HCT116 (cell line): ENCODE measurements around the gene TPD52L1. TPM values are rescaled to one million over a fixed set of nuclear protein-coding genes. Genes with fewer than 3 reads are reported as not detected.
"Not testable (repeated sequence)": the region's sequence is repeated elsewhere in the genome, so short reads cannot be mapped to it uniquely, and the experiment has no call there.

Source experiments
- ATAC-seq: fragments of 200-7000 bp; cut with Tn5 transposase; 2 replicates; pipeline ENCODE4 v1.9.1; 2020; ENCODE audit warnings: mild to moderate bottlenecking, moderate library complexity
- BruUV-seq: library from RNA; stranded (reverse); fragments of 400-500 nt; replicated peaks from 2 replicates; lab custom pipeline; 2021; lab: Mats Ljungman, UMichigan
- CTCF ChIA-PET: fragments of 300-600 bp; sonication (Branson Sonifier 250); formaldehyde crosslinking; loops from one replicate; lab custom pipeline; 2021; ENCODE audit warnings: antibody characterized with exemption; lab: Charles Lee
- POLR2A ChIA-PET: fragments of 300-600, 350-600 bp; sonication (Branson Sonifier 250); formaldehyde crosslinking; loops from one replicate; lab custom pipeline; 2021; ENCODE audit warnings: antibody characterized with exemption; lab: Charles Lee
- RAD21 ChIA-PET, 2 experiments: fragments of 300-600 bp; sonication (Branson Sonifier 250); formaldehyde crosslinking; loops; one replicate each; lab custom pipeline; 2023; ENCODE audit warnings: low total read pairs in 2 of 2; ENCODE audit not compliant: uncharacterized antibody in 2 of 2, unreplicated experiment in 2 of 2, low non-redundant PET in 1 of 2; lab: Charles Lee
- DNase-seq: peaks from one replicate; pipeline ENCODE4 v3.0.0-alpha.2; 2010; ENCODE audit warnings: low read depth, low spot score
- H2AFZ ChIP-seq: fragments of 200-600 bp; shearing (Covaris generic), sonication (generic); 2 replicates; pipeline ENCODE4 v1.6.1; 2017; ENCODE audit warnings: low read depth, mixed run types, mixed read lengths, antibody characterized with exemption, low read length; ENCODE audit not compliant: poor library complexity, severe bottlenecking
- H3K27ac ChIP-seq: 2 replicates; pipeline ENCODE4 v1.5.1; 2012; ENCODE audit warnings: low read depth, low read length
- H3K27me3 ChIP-seq: fragments of 200-600 bp; sonication (generic); 2 replicates; pipeline ENCODE4 v1.6.1; 2016; ENCODE audit warnings: mixed run types, low read length, mixed read lengths; ENCODE audit not compliant: insufficient read depth
- H3K36me3 ChIP-seq, 2 experiments: fragments of 200-500 bp in 1 of 2; fragments of 200-600 bp in 1 of 2; sonication (Bioruptor generic) in 1 of 2; sonication (generic) in 1 of 2; 2 replicates each; pipeline versions ENCODE4 v1.5.1 to v1.6.1; 2014 to 2016; ENCODE audit warnings: low read length in 2 of 2, inconsistent platforms in 1 of 2, mixed read lengths in 1 of 2, mixed run types in 1 of 2; ENCODE audit not compliant: insufficient read depth in 2 of 2, control insufficient read depth in 1 of 2
- H3K4me1 ChIP-seq, 2 experiments: fragments of 200-600 bp in 1 of 2; sonication (generic) in 1 of 2; 2 replicates each; pipeline versions ENCODE4 v1.5.1 to v1.6.1; 2012 to 2017; ENCODE audit warnings: low read length in 2 of 2, inconsistent platforms in 1 of 2, mild to moderate bottlenecking in 1 of 2, mixed read lengths in 1 of 2, mixed run types in 1 of 2, moderate library complexity in 1 of 2; ENCODE audit not compliant: insufficient read depth in 2 of 2, control insufficient read depth in 1 of 2
- H3K4me2 ChIP-seq: fragments of 200-600 bp; sonication (generic); 2 replicates; pipeline ENCODE4 v1.6.1; 2017; ENCODE audit warnings: mixed run types, low read length, mixed read lengths
- H3K4me3 ChIP-seq, 2 experiments: fragments of 200-600 bp in 1 of 2; sonication (generic) in 1 of 2; replicated peaks in 1 of 2; 2 replicates each; pipeline ENCODE4 v1.5.1; 2011 to 2016; ENCODE audit warnings: low read length in 2 of 2, control low read depth in 1 of 2, low read depth in 1 of 2, mild to moderate bottlenecking in 1 of 2, mixed read lengths in 1 of 2, mixed run types in 1 of 2
- H3K79me2 ChIP-seq: fragments of 200-600 bp; sonication (generic); 2 replicates; pipeline ENCODE4 v1.6.1; 2017; ENCODE audit warnings: mild to moderate bottlenecking, mixed run types, low read length, moderate library complexity, mixed read lengths; ENCODE audit not compliant: insufficient read depth
- H3K9ac ChIP-seq: fragments of 200-600 bp; sonication (generic); 2 replicates; pipeline ENCODE4 v1.6.1; 2016; ENCODE audit warnings: low read length, mixed read lengths
- H3K9me2 ChIP-seq: fragments of 200-600 bp; sonication (generic), shearing (Covaris generic); 2 replicates; pipeline ENCODE4 v1.6.1; 2017; ENCODE audit warnings: mixed run types, mild to moderate bottlenecking, moderate library complexity; ENCODE audit not compliant: insufficient read depth
- H3K9me3 ChIP-seq, 2 experiments: fragments of 200-500 bp in 1 of 2; fragments of 200-600 bp in 1 of 2; sonication (Bioruptor generic) in 1 of 2; sonication (generic) in 1 of 2; 2 replicates each; pipeline ENCODE4 v1.6.1; 2014 to 2017; ENCODE audit warnings: low read length in 2 of 2, mixed read lengths in 2 of 2, inconsistent platforms in 1 of 2, low read depth in 1 of 2, mild to moderate bottlenecking in 1 of 2, mixed run types in 1 of 2, moderate library complexity in 1 of 2; ENCODE audit not compliant: control insufficient read depth in 1 of 2, insufficient read depth in 1 of 2
- H4K20me1 ChIP-seq: fragments of 200-600 bp; sonication (generic), shearing (Covaris generic); 2 replicates; pipeline ENCODE4 v1.6.1; 2017; ENCODE audit warnings: mixed run types, mild to moderate bottlenecking, moderate library complexity; ENCODE audit not compliant: insufficient read depth
- ZNF274 ChIP-seq: fragments of 200-500 bp; sonication (Bioruptor generic); IDR thresholded peaks from 2 replicates; pipeline ENCODE4 v1.6.1; 2014; ENCODE audit warnings: mild to moderate bottlenecking, low read depth, low read length, inconsistent platforms
- intact Hi-C: fragments of 100-400 bp; cut with micrococcal nuclease; formaldehyde crosslinking; loops from 2 replicates; pipeline ENCODE4 v1.10.0; 2022
- total RNA-seq: library from RNA; stranded (reverse); gene quantifications from one replicate; pipeline ENCODE4 v1.2.1, GENCODE V29; 2021; ENCODE audit not compliant: unreplicated experiment
- TF ChIP-seq, protein P1 (sequence below): IDR thresholded peaks from 2 replicates; pipeline ENCODE4 v1.6.1; 2012

TPD52L1 gene
- total RNA-seq, 1 experiment from 2014 or later, result 64.1 TPM

DNA sequence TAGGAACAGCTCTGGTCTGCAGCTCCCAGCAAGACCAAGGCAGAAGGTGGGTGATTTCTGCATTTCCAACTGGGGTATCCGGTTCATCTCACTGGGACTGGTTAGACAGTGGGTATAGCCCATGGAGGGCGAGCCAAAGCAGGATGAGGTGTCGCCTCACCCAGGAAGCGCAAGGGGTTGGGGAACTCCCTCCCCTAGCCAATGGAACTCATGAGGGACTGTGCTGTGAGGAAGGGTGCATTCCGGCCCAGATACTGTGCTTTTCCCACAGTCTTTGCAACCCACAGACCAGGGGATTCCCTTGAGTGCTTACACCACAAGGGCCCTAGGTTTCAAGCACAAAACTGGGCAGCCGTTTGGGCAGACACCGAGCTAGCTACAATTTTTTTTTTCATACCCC is 126.4 kb downstream of the TPD52L1 start:
- BruUV-seq, result no TSS peak
- RAD21 ChIA-PET, result no interaction called here

DNA sequence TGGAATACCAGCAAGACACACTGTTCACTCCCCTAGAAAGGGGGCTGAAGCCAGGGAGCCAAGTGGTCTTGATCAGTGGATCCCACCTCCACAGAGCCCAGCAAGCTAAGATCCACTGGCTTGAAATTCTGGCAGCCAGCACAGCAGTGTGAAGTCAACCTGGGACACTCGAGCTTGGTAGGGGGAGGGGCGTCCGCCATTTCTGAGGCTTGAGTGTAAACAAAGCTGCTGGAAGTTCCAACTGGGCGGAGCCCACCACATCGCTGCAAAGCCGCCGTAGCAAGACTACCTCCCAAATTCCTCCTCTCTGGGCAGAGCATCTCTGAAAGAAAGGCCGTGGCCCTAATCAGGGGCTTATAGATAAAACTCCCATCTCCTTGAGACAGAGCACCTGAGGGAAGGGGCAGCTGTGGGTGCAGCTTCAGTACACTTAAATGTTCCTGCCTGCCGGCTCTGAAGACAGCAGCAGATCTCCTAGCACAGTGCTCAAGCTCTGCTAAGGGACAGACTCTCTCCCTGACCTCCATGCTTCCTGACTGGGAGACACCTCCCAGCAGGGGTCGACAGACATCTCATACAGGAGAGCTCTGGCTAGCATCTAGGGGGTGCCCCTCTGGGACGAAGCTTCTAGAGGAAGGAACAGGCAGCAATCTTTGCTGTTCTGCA is 126.9 kb downstream of the TPD52L1 start:
- H2AFZ ChIP-seq, H4K20me1 ChIP-seq, DNase-seq, H3K4me1 ChIP-seq, RAD21 ChIA-PET, H3K4me2 ChIP-seq, H3K36me3 ChIP-seq, H3K9me2 ChIP-seq, CTCF ChIA-PET, H3K9me3 ChIP-seq, BruUV-seq, H3K27me3 ChIP-seq, H3K4me3 ChIP-seq, intact Hi-C loops, H3K9ac ChIP-seq, POLR2A ChIA-PET, H3K27ac ChIP-seq, ATAC-seq: not testable (repeated sequence)
- H3K79me2 ChIP-seq, result peaks cover 53% of the 10 kb centered on the region

More for the DNA sequence above, 126.4 kb downstream of the TPD52L1 start:
- Histone ChIP-seq H3K9me3 (no peaks in the 10 kb centered on the region), H3K27me3 (no peaks in the 10 kb centered on the region), H3K9me2 (no peaks in the 10 kb centered on the region), H3K27ac (no peak overlapping the region), H3K36me3 (peaks cover 3 to 6% of the 10 kb centered on the region in 2 experiments; a peak in 2 of 4 replicates), H3K4me1 (no peaks in the 10 kb centered on the region), H3K79me2 (peaks cover 50% of the 10 kb centered on the region), H2AFZ (no peak overlapping the region), H3K4me2 (no peak overlapping the region), H3K9ac (no peak overlapping the region), H4K20me1 (no peaks in the 10 kb centered on the region), H3K4me3 (no peak overlapping the region)
- ATAC-seq (no peak), DNase-seq (no peak)
- intact Hi-C loops, result no loop called here
- POLR2A ChIA-PET, result no interaction called here
- CTCF ChIA-PET, result no interaction called here
- TF ChIP-seq, protein P1, sequence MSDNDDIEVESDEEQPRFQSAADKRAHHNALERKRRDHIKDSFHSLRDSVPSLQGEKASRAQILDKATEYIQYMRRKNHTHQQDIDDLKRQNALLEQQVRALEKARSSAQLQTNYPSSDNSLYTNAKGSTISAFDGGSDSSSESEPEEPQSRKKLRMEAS, result no peak
- no peak for TF ChIP-seq ZNF274

GRCh38 chr6:125282470-125282869 is 128.9 kb downstream of the TPD52L1 start:
- H2AFZ ChIP-seq, RAD21 ChIA-PET, H3K9me2 ChIP-seq, H3K4me3 ChIP-seq, intact Hi-C loops, H4K20me1 ChIP-seq, H3K27ac ChIP-seq, H3K4me1 ChIP-seq, ATAC-seq, CTCF ChIA-PET, H3K9me3 ChIP-seq, DNase-seq, H3K4me2 ChIP-seq, BruUV-seq, POLR2A ChIA-PET, H3K9ac ChIP-seq, H3K27me3 ChIP-seq: not testable (repeated sequence)
- peaks cover 70% of the 10 kb centered on the region for H3K79me2 ChIP-seq
- H3K36me3 ChIP-seq, result peaks cover 0 to 14% of the 10 kb centered on the region in 2 experiments; a peak in 3 of 4 replicates
